Anterior cingulate cortex (tissue), 58 donors: ENCODE data around the gene RAMP1.
"Not testable (repeated sequence)": the region's sequence is repeated elsewhere in the genome, so short reads cannot be mapped to it uniquely, and the experiment has no call there.

Source experiments
- DNase-seq, 58 donors: peaks; one replicate each; lab custom pipeline; 2025; lab: John Stamatoyannopoulos, UW

RAMP1 gene

GRCh38 chr2:237940828-237941227 is 81.4 kb downstream of the RAMP1 start:
- DNase-seq, result no peak

- DNase-seq, result no peak
Measured at GRCh38 chr2:237941239-237941638, 81.8 kb downstream of the RAMP1 start.

- DNase-seq, result no peak
Measured at GRCh38 chr2:237942513-237942899, 83.1 kb downstream of the RAMP1 start.

- DNase-seq, result peak in 29 of 58 donors; percentile 6 to 72 (median 30)
Measured at GRCh38 chr2:237943395-237944094, 84.1 kb downstream of the RAMP1 start.

- no peak for DNase-seq
Measured at GRCh38 chr2:237944302-237944701, 84.9 kb downstream of the RAMP1 start.

GRCh38 chr2:237946423-237946822 is 87.0 kb downstream of the RAMP1 start:
- DNase-seq, result no peak

- DNase-seq, result not testable (repeated sequence)
Measured at GRCh38 chr2:237951354-237951753, 91.9 kb downstream of the RAMP1 start.

- no peak for DNase-seq
Measured at GRCh38 chr2:237951878-237952277, 92.5 kb downstream of the RAMP1 start.

GRCh38 chr2:237952851-237953250 is 93.4 kb downstream of the RAMP1 start:
- no peak for DNase-seq

GRCh38 chr2:237955640-237956401 is 96.4 kb downstream of the RAMP1 start:
- DNase-seq, result no peak

GRCh38 chr2:237956402-237956736 is 96.9 kb downstream of the RAMP1 start:
- no peak for DNase-seq

- no peak for DNase-seq
Measured at GRCh38 chr2:237961637-237962036, 102.2 kb downstream of the RAMP1 start.
